GM12865 (cell line): Measurements from ENCODE around the gene C17orf113.
A peak's percentile ranks its signal among the peaks of the same experiment; 100 is the strongest.

Experiments
- DNase-seq: peaks from one replicate; pipeline ENCODE4 v3.0.0; 2010; ENCODE audit warnings: low read depth
- H3K4me3 ChIP-seq: 2 replicates; pipeline ENCODE4 v1.5.1; 2011; ENCODE audit warnings: mild to moderate bottlenecking, low read depth, low read length, control low read depth
- CTCF ChIP-seq: IDR thresholded peaks from 2 replicates; pipeline ENCODE4 v1.5.1; 2011; ENCODE audit warnings: low read length, control low read depth, low read depth, inconsistent platforms; ENCODE audit not compliant: insufficient read depth; ENCODE audit errors: missing control alignments

Gene C17orf113

GRCh38 chr17:42052346-42052877 is 2.0 kb upstream of the C17orf113 start:
- DNase-seq: no peak
- TF ChIP-seq CTCF: no peak
- no peak overlapping the region for H3K4me3 ChIP-seq

- no peak for TF ChIP-seq CTCF
- DNase-seq: no peak
- H3K4me3 ChIP-seq: no peak overlapping the region
Observed at GRCh38 chr17:42051645-42052044, 1.2 kb upstream of the C17orf113 start.

GRCh38 chr17:42051013-42051400 is 606 bp upstream of the C17orf113 start:
- no peak for TF ChIP-seq CTCF
- no peak overlapping the region for H3K4me3 ChIP-seq
- DNase-seq: no peak

- no peak for DNase-seq
- peak overlapping the region; percentile 49 for H3K4me3 ChIP-seq
- TF ChIP-seq CTCF: no peak
Observed at GRCh38 chr17:42049834-42050392, 488 bp downstream of the C17orf113 start.

GRCh38 chr17:42047343-42047742 is 3.1 kb downstream of the C17orf113 start:
- no peak for TF ChIP-seq CTCF

GRCh38 chr17:42045719-42046118 is 4.7 kb downstream of the C17orf113 start:
- no peak for DNase-seq
- TF ChIP-seq CTCF: no peak

More at GRCh38 chr17:42047343-42047742, 3.1 kb downstream of the C17orf113 start:
- H3K4me3 ChIP-seq: no peak overlapping the region
- DNase-seq: no peak

GRCh38 chr17:42042598-42043319 is 7.6 kb downstream of the C17orf113 start:
- no peak overlapping the region for H3K4me3 ChIP-seq
- no peak for DNase-seq
- TF ChIP-seq CTCF: no peak

More at GRCh38 chr17:42045719-42046118, 4.7 kb downstream of the C17orf113 start:
- no peak overlapping the region for H3K4me3 ChIP-seq
